Measurements from ENCODE around the gene MYO19. TPM values are rescaled to one million over a fixed set of nuclear protein-coding genes. Genes with fewer than 3 reads are reported as not detected.
"Not testable (repeated sequence)": the region's sequence is repeated elsewhere in the genome, so short reads cannot be mapped to it uniquely, and the experiment has no call there.

MYO19 gene
- total and polyA plus RNA-seq, 12 donors, result 12.0 to 43.6 (median 29.4) TPM

DNA sequence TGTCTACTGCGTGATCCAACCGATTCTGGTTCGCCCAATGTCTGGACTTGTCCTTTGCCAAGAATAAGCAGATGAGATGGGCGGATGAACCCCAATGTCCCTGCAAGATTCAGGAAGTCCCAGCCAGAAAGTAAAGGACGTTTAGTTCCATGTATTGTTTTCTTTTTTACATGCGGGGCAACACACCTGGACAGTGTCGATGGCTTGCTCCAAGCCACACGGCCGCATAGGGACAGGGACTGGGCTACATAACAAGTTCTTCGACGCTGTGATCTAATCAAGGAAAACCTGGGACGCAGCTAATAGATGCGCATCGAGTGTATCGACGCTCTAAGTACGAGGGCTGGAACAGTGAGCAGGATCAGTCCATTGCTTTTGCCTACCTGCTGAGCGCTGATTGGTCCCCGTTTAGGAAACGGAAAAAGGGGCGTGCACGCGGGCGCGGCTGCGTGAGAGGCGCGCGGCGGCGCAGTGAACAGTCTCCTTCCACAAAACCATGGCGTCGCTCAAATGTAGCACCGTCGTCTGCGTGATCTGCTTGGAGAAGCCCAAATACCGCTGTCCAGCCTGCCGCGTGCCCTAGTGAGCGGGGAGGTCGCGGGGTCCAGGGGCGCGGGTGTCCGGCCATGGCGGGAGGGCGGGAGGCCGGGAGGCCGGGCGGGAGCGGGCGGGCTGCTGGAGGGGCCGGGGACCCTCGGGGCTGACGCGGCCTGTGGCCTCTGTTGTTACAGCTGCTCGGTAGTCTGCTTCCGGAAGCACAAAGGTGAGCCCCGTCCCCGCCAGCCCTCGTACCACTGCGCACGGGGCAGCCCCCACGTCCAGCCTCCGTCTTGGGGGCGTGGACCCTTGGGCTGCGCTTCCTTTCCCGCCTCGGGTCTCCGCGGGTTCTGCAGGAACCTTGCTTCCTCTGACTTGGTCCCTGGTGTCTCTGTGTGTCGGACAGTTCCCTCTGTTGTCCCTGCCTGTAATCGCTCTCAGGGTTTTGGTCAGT is 48.2 kb downstream of the MYO19 start, which contains the start of gene ZNHIT3:
TSS of gene ZNHIT3 (plus strand) at position 478 of the 991 bp plus-strand sequence. CDS start at position 497, 19 bp downstream.
- TF ChIP-seq, protein P1, sequence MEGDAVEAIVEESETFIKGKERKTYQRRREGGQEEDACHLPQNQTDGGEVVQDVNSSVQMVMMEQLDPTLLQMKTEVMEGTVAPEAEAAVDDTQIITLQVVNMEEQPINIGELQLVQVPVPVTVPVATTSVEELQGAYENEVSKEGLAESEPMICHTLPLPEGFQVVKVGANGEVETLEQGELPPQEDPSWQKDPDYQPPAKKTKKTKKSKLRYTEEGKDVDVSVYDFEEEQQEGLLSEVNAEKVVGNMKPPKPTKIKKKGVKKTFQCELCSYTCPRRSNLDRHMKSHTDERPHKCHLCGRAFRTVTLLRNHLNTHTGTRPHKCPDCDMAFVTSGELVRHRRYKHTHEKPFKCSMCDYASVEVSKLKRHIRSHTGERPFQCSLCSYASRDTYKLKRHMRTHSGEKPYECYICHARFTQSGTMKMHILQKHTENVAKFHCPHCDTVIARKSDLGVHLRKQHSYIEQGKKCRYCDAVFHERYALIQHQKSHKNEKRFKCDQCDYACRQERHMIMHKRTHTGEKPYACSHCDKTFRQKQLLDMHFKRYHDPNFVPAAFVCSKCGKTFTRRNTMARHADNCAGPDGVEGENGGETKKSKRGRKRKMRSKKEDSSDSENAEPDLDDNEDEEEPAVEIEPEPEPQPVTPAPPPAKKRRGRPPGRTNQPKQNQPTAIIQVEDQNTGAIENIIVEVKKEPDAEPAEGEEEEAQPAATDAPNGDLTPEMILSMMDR (IDR thresholded peaks at IDR 0.05), result no peak
- peak in 1 of 2 donors; percentile 83 for TF ChIP-seq POLR2A (IDR thresholded peaks at IDR 0.05)
- DNase-seq, result peak; percentile 90 to 97 (median 93)
- peaks cover 12 to 29% of the 10 kb centered on the region in 2 donors for H3K4me1 ChIP-seq (replicated peaks in 1 of 2)
- no peaks in the 10 kb centered on the region for H3K9me3 ChIP-seq (replicated peaks in 1 of 3)
- intact Hi-C loops (cut with DNase I), result loop anchor here in 1 of 2 donors (10.0 kb wide), 1 partner anchor 512 kb away; no protein-coding TSS in a partner anchor
- peak within 1 kb of the TSS; percentile 27 to 92 (median 60) for H3K4me3 ChIP-seq
- peaks cover 0 to 1% of the 10 kb centered on the region in 2 donors for H3K36me3 ChIP-seq (replicated peaks in 1 of 2)
- WGBS, 4 donors, result 0 to 1% (median 0%) methylated on average over 23 to 73 of the region's 73 CpGs
- peak within 1 kb of the TSS in 4 of 5 donors; percentile 70 to 92 (median 84) for H3K27ac ChIP-seq
- H3K27me3 ChIP-seq, result no peaks in the 10 kb centered on the region

DNA sequence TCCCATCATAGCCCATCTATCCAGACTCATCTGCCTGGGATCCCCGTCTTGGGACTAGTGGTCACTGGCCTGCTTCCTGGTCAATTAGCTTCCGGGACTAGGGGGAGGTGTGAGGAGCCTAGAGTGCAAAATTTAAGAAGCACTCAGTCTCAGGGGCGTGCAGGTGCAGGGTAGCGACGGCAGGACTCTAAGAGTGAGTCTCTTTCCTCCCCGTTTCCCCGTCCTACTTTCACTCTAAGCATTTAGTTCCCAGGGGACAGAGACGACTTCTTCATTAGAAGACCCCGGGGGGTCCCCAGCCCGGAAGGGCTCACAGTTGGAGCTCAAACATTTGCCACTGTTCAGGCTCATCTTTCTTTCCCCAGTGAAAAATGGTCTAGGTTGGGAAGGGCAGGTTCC is 48.9 kb downstream of the MYO19 start:
- no peaks in the 10 kb centered on the region for H3K27me3 ChIP-seq
- no peaks in the 10 kb centered on the region for H3K36me3 ChIP-seq (replicated peaks in 1 of 2)
- no peak for DNase-seq
- H3K27ac ChIP-seq, result peak overlapping the region in 1 of 5 donors; percentile 81
- H3K9me3 ChIP-seq (replicated peaks in 1 of 3), result no peaks in the 10 kb centered on the region
- TF ChIP-seq POLR2A (IDR thresholded peaks at IDR 0.05), result no peak
- TF ChIP-seq, protein P1 (IDR thresholded peaks at IDR 0.05), result no peak
- peaks cover 12 to 29% of the 10 kb centered on the region in 2 donors for H3K4me1 ChIP-seq (replicated peaks in 1 of 2)
- intact Hi-C loops (cut with DNase I), result loop anchor here in 1 of 2 donors (10.0 kb wide), 1 partner anchor 511 kb away; no protein-coding TSS in a partner anchor
- WGBS, 4 donors, result 34 to 41% (median 35%) methylated on average over 10 of the region's 10 CpGs
- H3K4me3 ChIP-seq, result peak overlapping the region in 1 of 4 donors; percentile 92

DNA sequence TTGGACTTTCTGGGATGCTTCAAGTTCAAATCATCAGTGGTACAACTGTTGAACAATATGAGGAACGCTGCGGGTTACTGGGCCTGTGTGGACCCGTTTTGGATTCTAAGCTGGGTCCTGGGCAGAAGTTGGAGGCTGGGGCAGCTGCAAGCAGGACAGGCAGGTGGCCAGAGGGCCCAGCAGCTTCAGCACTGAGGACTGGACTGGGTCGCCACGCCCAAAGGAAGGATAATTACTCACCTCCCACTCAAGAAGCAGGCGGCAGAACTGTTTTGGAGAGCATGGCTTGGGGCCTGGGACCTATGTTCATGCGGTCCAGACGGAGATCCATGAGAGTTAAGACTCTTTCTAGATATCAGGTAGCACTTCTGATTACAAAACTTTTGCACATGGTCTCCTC is 49.6 kb downstream of the MYO19 start:
- Histone ChIP-seq H3K9me3 (replicated peaks in 1 of 3) (no peaks in the 10 kb centered on the region), H3K4me1 (replicated peaks in 1 of 2) (peaks cover 12 to 29% of the 10 kb centered on the region in 2 donors), H3K27ac (no peak overlapping the region), H3K4me3 (no peak overlapping the region), H3K36me3 (replicated peaks in 1 of 2) (no peaks in the 10 kb centered on the region), H3K27me3 (no peaks in the 10 kb centered on the region)
- WGBS, 4 donors, result 69 to 87% (median 83%) methylated on average over 4 to 8 of the region's 8 CpGs
- intact Hi-C loops (cut with DNase I), result loop anchor here in 1 of 2 donors (10.0 kb wide), 1 partner anchor 510 kb away; no protein-coding TSS in a partner anchor
- TF ChIP-seq, protein P1 (IDR thresholded peaks at IDR 0.05), result no peak
- TF ChIP-seq POLR2A (IDR thresholded peaks at IDR 0.05), result no peak
- DNase-seq, result no peak

- not testable (repeated sequence) for H3K36me3 ChIP-seq (replicated peaks in 1 of 2); H3K27me3 ChIP-seq; H3K4me3 ChIP-seq; H3K27ac ChIP-seq; DNase-seq; H3K9me3 ChIP-seq (replicated peaks in 1 of 3)
- H3K4me1 ChIP-seq (replicated peaks in 1 of 2), result peaks cover 12 to 29% of the 10 kb centered on the region in 2 donors
- intact Hi-C loops (cut with DNase I), result loop anchor here in 1 of 2 donors (10.0 kb wide), 1 partner anchor 509 kb away; no protein-coding TSS in a partner anchor
- 80 to 93% (median 85%) methylated on average over 7 of the region's 7 CpGs for WGBS, 4 donors
These were observed 50.6 kb downstream of the MYO19 start for GRCh38 chr17:36484021-36484420.

All from adrenal gland (tissue), 12 donors.